HuH-7 (cell line): ENCODE results near the gene PAWR.
"Not testable (repeated sequence)": the region's sequence is repeated elsewhere in the genome, so short reads cannot be mapped to it uniquely, and the experiment has no call there.

Source experiments
- DNase-seq: peaks from one replicate; pipeline ENCODE4 v3.0.0; 2011; ENCODE audit warnings: low spot score

Gene PAWR

GRCh38 chr12:79686171-79686570 is 4.6 kb downstream of the PAWR start:
- DNase-seq: no peak

- DNase-seq: no peak
Observed at GRCh38 chr12:79685068-79685467, 5.7 kb downstream of the PAWR start.

GRCh38 chr12:79684338-79684737 is 6.4 kb downstream of the PAWR start:
- not testable (repeated sequence) for DNase-seq

- no peak for DNase-seq
Observed at GRCh38 chr12:79682593-79682992, 8.2 kb downstream of the PAWR start.

GRCh38 chr12:79681008-79681590 is 9.7 kb downstream of the PAWR start:
- DNase-seq: no peak

GRCh38 chr12:79680051-79680450 is 10.7 kb downstream of the PAWR start:
- DNase-seq: no peak

GRCh38 chr12:79678306-79678705 is 12.5 kb downstream of the PAWR start:
- DNase-seq: no peak

- DNase-seq: no peak
Observed at GRCh38 chr12:79677672-79678071, 13.1 kb downstream of the PAWR start.

- no peak for DNase-seq
Observed at GRCh38 chr12:79676579-79676978, 14.2 kb downstream of the PAWR start.

GRCh38 chr12:79674629-79675028 is 16.1 kb downstream of the PAWR start:
- DNase-seq: no peak

- no peak for DNase-seq
Observed at GRCh38 chr12:79673354-79673753, 17.4 kb downstream of the PAWR start.

- no peak for DNase-seq
Observed at GRCh38 chr12:79668113-79668512, 22.7 kb downstream of the PAWR start.

- no peak for DNase-seq
Observed at GRCh38 chr12:79665212-79665887, 25.4 kb downstream of the PAWR start.

GRCh38 chr12:79664518-79664917 is 26.2 kb downstream of the PAWR start:
- no peak for DNase-seq

GRCh38 chr12:79662046-79662811 is 28.5 kb downstream of the PAWR start:
- DNase-seq: no peak

GRCh38 chr12:79661629-79662028 is 29.1 kb downstream of the PAWR start:
- DNase-seq: no peak

GRCh38 chr12:79659961-79660431 is 30.8 kb downstream of the PAWR start:
- peak; percentile 40 for DNase-seq

- no peak for DNase-seq
Observed at GRCh38 chr12:79658221-79658620, 32.5 kb downstream of the PAWR start.

- no peak for DNase-seq
Observed at GRCh38 chr12:79657136-79657535, 33.6 kb downstream of the PAWR start.

GRCh38 chr12:79655036-79655435 is 35.7 kb downstream of the PAWR start:
- DNase-seq: no peak

GRCh38 chr12:79652521-79652920 is 38.2 kb downstream of the PAWR start:
- DNase-seq: no peak

GRCh38 chr12:79650440-79650839 is 40.3 kb downstream of the PAWR start:
- no peak for DNase-seq

- no peak for DNase-seq
Observed at GRCh38 chr12:79648881-79649280, 41.9 kb downstream of the PAWR start.
